GM12878 (cell line): Measurements from ENCODE around the gene FCER2.

Experiments used
- EZH2 ChIP-seq: IDR thresholded peaks from 2 replicates; pipeline ENCODE4 v1.6.1; 2012; ENCODE audit warnings: low read depth, mild to moderate bottlenecking, control low read depth, inconsistent platforms, low read length, borderline replicate concordance; ENCODE audit not compliant: control insufficient read depth
- KDM1A ChIP-seq: fragments of 200-600 bp; sonication (generic); IDR thresholded peaks from 2 replicates; pipeline ENCODE4 v1.6.1; 2016; ENCODE audit warnings: borderline replicate concordance
- MYC ChIP-seq: IDR thresholded peaks from 2 replicates; pipeline ENCODE4 v1.6.1; 2011; ENCODE audit warnings: mild to moderate bottlenecking, low read length, moderate library complexity, inconsistent platforms; ENCODE audit not compliant: insufficient read depth, insufficient replicate concordance, insufficient read length, severe bottlenecking
- POLR2A ChIP-seq: IDR thresholded peaks from 2 replicates; pipeline ENCODE4 v1.6.1; 2011; ENCODE audit warnings: low read depth, mild to moderate bottlenecking, low read length
- RELA ChIP-seq: fragments of 450-650 bp; IDR thresholded peaks from 2 replicates; pipeline ENCODE4 v1.8.0; 2014; ENCODE audit warnings: borderline replicate concordance; ENCODE audit not compliant: partially characterized antibody
- SRF ChIP-seq, 2 experiments: IDR thresholded peaks; 2 replicates each; pipeline ENCODE4 v1.6.1; 2011; ENCODE audit warnings: low read depth in 2 of 2, low read length in 2 of 2, mild to moderate bottlenecking in 1 of 2, moderate library complexity in 1 of 2
- ZNF687 ChIP-seq: fragments of 450-650 bp; IDR thresholded peaks from 2 replicates; pipeline ENCODE4 v1.6.1; 2017; ENCODE audit warnings: mild to moderate bottlenecking, moderate library complexity

GRCh38 chr19:7701049-7701653 lies 780 bp downstream of the FCER2 start:
- no peak for TF ChIP-seq RELA
- peak; percentile 59; the same call in 1 of the 2 replicates for TF ChIP-seq POLR2A
- TF ChIP-seq ZNF687: no peak
- TF ChIP-seq SRF (IDR thresholded peaks at IDR 0.05; ENCODE audit: low read depth in 2 of 2, low read length in 2 of 2): no peak
- TF ChIP-seq MYC: no peak
- no peak for TF ChIP-seq EZH2
- TF ChIP-seq KDM1A: no peak
